GM23338 (cell line): ENCODE results near the gene TOMM6. TPM values are rescaled to one million over a fixed set of nuclear protein-coding genes. Genes with fewer than 3 reads are reported as not detected.

Experiments
- ATAC-seq: fragments of 200-7000 bp; cut with Tn5 transposase; 3 replicates; pipeline ENCODE4 v1.9.1; 2020
- DNase-seq: peaks from one replicate; pipeline ENCODE4 v3.0.0-alpha.2; 2015; ENCODE audit warnings: low spot score
- H2AFZ ChIP-seq: fragments of 200-600 bp; sonication (generic); 2 replicates; pipeline ENCODE4 v1.8.0; 2016; ENCODE audit warnings: antibody characterized with exemption, mild to moderate bottlenecking, moderate library complexity
- H3F3A ChIP-seq: fragments of 200-600 bp; sonication (generic); replicated peaks from 2 replicates; pipeline ENCODE4 v1.8.0; 2017; ENCODE audit warnings: antibody characterized with exemption, mixed run types, low read depth
- H3K27ac ChIP-seq: fragments of 200-600 bp; sonication (generic); 2 replicates; pipeline ENCODE4 v1.6.1; 2016; ENCODE audit warnings: low read depth
- H3K27me3 ChIP-seq: fragments of 200-600 bp; sonication (generic); 2 replicates; pipeline ENCODE4 v1.8.0; 2016; ENCODE audit warnings: mild to moderate bottlenecking, mixed run types, moderate library complexity; ENCODE audit not compliant: insufficient read depth
- H3K36me3 ChIP-seq: fragments of 200-600 bp; sonication (generic); 2 replicates; pipeline ENCODE4 v1.8.0; 2016; ENCODE audit warnings: mild to moderate bottlenecking; ENCODE audit not compliant: insufficient read depth
- H3K4me1 ChIP-seq: fragments of 200-600 bp; sonication (generic); 2 replicates; pipeline ENCODE4 v1.8.0; 2016; ENCODE audit warnings: mild to moderate bottlenecking, moderate library complexity; ENCODE audit not compliant: insufficient read depth
- H3K4me2 ChIP-seq: fragments of 200-600 bp; sonication (generic); 2 replicates; pipeline ENCODE4 v1.7.1; 2017; ENCODE audit warnings: mixed run types
- H3K4me3 ChIP-seq: fragments of 200-600 bp; sonication (generic); 2 replicates; pipeline ENCODE4 v1.6.1; 2016; ENCODE audit warnings: mixed run types
- H3K79me2 ChIP-seq: fragments of 200-600 bp; sonication (generic); replicated peaks from 2 replicates; pipeline ENCODE4 v1.8.0; 2017; ENCODE audit warnings: mild to moderate bottlenecking; ENCODE audit not compliant: insufficient read depth
- H3K9me2 ChIP-seq: fragments of 200-600 bp; sonication (generic); 2 replicates; pipeline ENCODE4 v1.8.0; 2017; ENCODE audit not compliant: insufficient read depth
- H4K20me1 ChIP-seq: fragments of 200-600 bp; sonication (generic); replicated peaks from 2 replicates; pipeline ENCODE4 v1.8.0; 2017; ENCODE audit warnings: mild to moderate bottlenecking; ENCODE audit not compliant: insufficient read depth
- H3K27ac Mint-ChIP-seq: 2 replicates; pipeline ENCODE4 v1.8.0; 2020; ENCODE audit warnings: inconsistent platforms, mild to moderate bottlenecking, moderate library complexity, mixed read lengths
- H3K27me3 Mint-ChIP-seq: 3 replicates; pipeline ENCODE4 v1.8.0; 2022; ENCODE audit warnings: low read depth, mild to moderate bottlenecking, moderate library complexity, mixed read lengths, inconsistent platforms; ENCODE audit not compliant: insufficient read depth, poor library complexity
- H3K36me3 Mint-ChIP-seq: 3 replicates; pipeline ENCODE4 v1.8.0; 2021; ENCODE audit warnings: low read depth, mild to moderate bottlenecking, inconsistent platforms, moderate library complexity, mixed read lengths
- H3K4me1 Mint-ChIP-seq: 3 replicates; pipeline ENCODE4 v1.8.0; 2020; ENCODE audit warnings: mild to moderate bottlenecking, inconsistent platforms, mixed read lengths
- H3K4me3 Mint-ChIP-seq: 3 replicates; pipeline ENCODE4 v1.8.0; 2021; ENCODE audit warnings: moderate library complexity, mild to moderate bottlenecking, inconsistent platforms, mixed read lengths
- H3K9me3 Mint-ChIP-seq: 3 replicates; pipeline ENCODE4 v1.8.0; 2020; ENCODE audit warnings: moderate library complexity, mild to moderate bottlenecking, inconsistent platforms, mixed read lengths
- EZH2 ChIP-seq: fragments of 200-600 bp; sonication (generic); IDR thresholded peaks from one replicate; pipeline ENCODE4 v1.8.0; 2017; ENCODE audit warnings: antibody characterized with exemption, mild to moderate bottlenecking, low read depth; ENCODE audit not compliant: unreplicated experiment
- POLR2AphosphoS5 ChIP-seq: IDR thresholded peaks from 2 replicates; pipeline ENCODE4 v1.6.1; 2016; ENCODE audit warnings: antibody characterized with exemption, low read depth
- STAT1 ChIP-seq: IDR thresholded peaks from one replicate; pipeline ENCODE4 v1.6.1; 2016; ENCODE audit warnings: antibody characterized with exemption; ENCODE audit not compliant: unreplicated experiment
- ZNF114 ChIP-seq: fragments of 250-450 bp; sonication (Bioruptor Pico); IDR thresholded peaks from 2 replicates; pipeline ENCODE4 v1.5.0; 2020; ENCODE audit warnings: mild to moderate bottlenecking, moderate library complexity
- ZNF331 ChIP-seq: fragments of 250-450 bp; sonication (Bioruptor Pico); IDR thresholded peaks from 2 replicates; pipeline ENCODE4 v1.5.0; 2020; ENCODE audit warnings: low read depth, mild to moderate bottlenecking, moderate library complexity
- polyA plus RNA-seq: library from polyadenylated mRNA; unstranded; fragments of >200 nt; fragmentation: Nextera tagmentation; extraction: Ambion mirVana; gene quantifications from 2 replicates; pipeline ENCODE4 v1.2.1, GENCODE V29; 2016
- total RNA-seq: library from RNA; depleted of rRNA; stranded (reverse); fragments of >200 nt; shearing (Covaris generic); gene quantifications from 2 replicates; pipeline ENCODE4 v1.2.3, GENCODE V29; 2014
- TF ChIP-seq, protein P1 (sequence below): fragments of 250-450 bp; sonication (Bioruptor Pico); IDR thresholded peaks from 2 replicates; pipeline ENCODE4 v1.5.0; 2020; ENCODE audit warnings: mild to moderate bottlenecking, moderate library complexity
- TF ChIP-seq, protein P2 (sequence below), 2 experiments: fragments of 200-600 bp in 1 of 2; sonication (generic) in 1 of 2; conservative IDR thresholded peaks; 2 replicates each; pipeline versions ENCODE4 v1.5.1 to v1.6.1; 2016 to 2017; ENCODE audit warnings: antibody characterized with exemption in 2 of 2, low read depth in 2 of 2, mild to moderate bottlenecking in 2 of 2, moderate library complexity in 1 of 2
- TF ChIP-seq, protein P3 (sequence below): IDR thresholded peaks from one replicate; pipeline ENCODE4 v1.6.1; 2018; ENCODE audit warnings: antibody characterized with exemption; ENCODE audit not compliant: unreplicated experiment

Gene TOMM6
- total and polyA plus RNA-seq, 2 experiments from 2014 or later, result 195 to 372 TPM

DNA sequence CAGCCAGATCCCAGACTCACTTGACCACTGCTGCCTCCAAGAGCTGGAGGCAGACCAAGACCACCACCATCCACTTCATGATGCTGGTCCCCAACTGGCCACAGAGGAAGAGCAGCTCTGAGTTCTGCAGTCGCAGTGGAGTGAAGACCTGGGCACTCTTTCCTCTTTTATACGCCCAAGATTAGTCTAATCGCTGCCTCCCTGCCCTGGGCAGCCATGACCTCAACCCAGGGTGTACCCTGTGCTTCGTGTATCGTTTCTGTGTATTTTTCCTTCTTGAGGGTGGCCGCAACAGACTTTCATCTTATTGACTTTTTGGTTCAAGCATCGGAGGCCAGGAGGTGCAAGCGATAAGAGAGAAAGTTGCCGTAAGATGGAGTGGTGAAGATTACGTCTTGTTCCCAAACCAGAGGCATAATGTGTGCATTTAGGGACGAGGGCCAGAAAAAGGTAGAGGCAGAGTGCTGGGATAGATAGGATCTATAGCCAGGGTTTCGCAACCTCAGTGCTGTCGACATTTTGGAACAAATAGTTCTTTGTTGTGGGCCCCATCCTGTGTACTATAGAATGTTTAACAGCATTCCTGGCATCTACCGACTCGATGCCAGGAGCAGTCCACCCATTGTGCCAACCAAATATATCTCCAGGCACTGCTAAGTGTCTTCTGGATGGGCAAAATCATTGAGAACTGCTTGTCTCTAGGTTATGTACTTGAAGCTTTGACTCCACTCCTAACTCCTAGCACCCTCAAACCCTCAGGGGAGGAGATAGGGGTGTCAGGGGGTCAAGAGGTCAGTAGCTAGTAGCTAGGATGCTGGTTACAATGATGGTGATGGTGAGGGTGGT lies 40.0 kb upstream of the TOMM6 start, which contains the start of gene PGC (continued):
- TF ChIP-seq, protein P1, sequence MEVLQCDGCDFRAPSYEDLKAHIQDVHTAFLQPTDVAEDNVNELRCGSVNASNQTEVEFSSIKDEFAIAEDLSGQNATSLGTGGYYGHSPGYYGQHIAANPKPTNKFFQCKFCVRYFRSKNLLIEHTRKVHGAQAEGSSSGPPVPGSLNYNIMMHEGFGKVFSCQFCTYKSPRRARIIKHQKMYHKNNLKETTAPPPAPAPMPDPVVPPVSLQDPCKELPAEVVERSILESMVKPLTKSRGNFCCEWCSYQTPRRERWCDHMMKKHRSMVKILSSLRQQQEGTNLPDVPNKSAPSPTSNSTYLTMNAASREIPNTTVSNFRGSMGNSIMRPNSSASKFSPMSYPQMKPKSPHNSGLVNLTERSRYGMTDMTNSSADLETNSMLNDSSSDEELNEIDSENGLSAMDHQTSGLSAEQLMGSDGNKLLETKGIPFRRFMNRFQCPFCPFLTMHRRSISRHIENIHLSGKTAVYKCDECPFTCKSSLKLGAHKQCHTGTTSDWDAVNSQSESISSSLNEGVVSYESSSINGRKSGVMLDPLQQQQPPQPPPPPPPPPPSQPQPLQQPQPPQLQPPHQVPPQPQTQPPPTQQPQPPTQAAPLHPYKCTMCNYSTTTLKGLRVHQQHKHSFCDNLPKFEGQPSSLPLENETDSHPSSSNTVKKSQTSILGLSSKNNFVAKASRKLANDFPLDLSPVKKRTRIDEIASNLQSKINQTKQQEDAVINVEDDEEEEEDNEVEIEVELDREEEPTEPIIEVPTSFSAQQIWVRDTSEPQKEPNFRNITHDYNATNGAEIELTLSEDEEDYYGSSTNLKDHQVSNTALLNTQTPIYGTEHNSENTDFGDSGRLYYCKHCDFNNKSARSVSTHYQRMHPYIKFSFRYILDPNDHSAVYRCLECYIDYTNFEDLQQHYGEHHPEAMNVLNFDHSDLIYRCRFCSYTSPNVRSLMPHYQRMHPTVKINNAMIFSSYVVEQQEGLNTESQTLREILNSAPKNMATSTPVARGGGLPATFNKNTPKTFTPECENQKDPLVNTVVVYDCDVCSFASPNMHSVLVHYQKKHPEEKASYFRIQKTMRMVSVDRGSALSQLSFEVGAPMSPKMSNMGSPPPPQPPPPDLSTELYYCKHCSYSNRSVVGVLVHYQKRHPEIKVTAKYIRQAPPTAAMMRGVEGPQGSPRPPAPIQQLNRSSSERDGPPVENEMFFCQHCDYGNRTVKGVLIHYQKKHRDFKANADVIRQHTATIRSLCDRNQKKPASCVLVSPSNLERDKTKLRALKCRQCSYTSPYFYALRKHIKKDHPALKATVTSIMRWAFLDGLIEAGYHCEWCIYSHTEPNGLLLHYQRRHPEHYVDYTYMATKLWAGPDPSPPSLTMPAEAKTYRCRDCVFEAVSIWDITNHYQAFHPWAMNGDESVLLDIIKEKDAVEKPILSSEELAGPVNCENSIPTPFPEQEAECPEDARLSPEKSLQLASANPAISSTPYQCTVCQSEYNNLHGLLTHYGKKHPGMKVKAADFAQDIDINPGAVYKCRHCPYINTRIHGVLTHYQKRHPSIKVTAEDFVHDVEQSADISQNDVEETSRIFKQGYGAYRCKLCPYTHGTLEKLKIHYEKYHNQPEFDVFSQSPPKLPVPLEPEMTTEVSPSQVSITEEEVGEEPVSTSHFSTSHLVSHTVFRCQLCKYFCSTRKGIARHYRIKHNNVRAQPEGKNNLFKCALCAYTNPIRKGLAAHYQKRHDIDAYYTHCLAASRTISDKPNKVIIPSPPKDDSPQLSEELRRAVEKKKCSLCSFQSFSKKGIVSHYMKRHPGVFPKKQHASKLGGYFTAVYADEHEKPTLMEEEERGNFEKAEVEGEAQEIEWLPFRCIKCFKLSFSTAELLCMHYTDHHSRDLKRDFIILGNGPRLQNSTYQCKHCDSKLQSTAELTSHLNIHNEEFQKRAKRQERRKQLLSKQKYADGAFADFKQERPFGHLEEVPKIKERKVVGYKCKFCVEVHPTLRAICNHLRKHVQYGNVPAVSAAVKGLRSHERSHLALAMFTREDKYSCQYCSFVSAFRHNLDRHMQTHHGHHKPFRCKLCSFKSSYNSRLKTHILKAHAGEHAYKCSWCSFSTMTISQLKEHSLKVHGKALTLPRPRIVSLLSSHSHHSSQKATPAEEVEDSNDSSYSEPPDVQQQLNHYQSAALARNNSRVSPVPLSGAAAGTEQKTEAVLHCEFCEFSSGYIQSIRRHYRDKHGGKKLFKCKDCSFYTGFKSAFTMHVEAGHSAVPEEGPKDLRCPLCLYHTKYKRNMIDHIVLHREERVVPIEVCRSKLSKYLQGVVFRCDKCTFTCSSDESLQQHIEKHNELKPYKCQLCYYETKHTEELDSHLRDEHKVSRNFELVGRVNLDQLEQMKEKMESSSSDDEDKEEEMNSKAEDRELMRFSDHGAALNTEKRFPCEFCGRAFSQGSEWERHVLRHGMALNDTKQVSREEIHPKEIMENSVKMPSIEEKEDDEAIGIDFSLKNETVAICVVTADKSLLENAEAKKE (CRISPR knock-in tag), result no peak
- TF ChIP-seq ZNF331 (no peak), STAT1 (no peak)
- TF ChIP-seq, protein P2, sequence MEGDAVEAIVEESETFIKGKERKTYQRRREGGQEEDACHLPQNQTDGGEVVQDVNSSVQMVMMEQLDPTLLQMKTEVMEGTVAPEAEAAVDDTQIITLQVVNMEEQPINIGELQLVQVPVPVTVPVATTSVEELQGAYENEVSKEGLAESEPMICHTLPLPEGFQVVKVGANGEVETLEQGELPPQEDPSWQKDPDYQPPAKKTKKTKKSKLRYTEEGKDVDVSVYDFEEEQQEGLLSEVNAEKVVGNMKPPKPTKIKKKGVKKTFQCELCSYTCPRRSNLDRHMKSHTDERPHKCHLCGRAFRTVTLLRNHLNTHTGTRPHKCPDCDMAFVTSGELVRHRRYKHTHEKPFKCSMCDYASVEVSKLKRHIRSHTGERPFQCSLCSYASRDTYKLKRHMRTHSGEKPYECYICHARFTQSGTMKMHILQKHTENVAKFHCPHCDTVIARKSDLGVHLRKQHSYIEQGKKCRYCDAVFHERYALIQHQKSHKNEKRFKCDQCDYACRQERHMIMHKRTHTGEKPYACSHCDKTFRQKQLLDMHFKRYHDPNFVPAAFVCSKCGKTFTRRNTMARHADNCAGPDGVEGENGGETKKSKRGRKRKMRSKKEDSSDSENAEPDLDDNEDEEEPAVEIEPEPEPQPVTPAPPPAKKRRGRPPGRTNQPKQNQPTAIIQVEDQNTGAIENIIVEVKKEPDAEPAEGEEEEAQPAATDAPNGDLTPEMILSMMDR (conservative IDR thresholded peaks at IDR 0.05; ENCODE audit: low read depth in 2 of 2), result no peak

DNA sequence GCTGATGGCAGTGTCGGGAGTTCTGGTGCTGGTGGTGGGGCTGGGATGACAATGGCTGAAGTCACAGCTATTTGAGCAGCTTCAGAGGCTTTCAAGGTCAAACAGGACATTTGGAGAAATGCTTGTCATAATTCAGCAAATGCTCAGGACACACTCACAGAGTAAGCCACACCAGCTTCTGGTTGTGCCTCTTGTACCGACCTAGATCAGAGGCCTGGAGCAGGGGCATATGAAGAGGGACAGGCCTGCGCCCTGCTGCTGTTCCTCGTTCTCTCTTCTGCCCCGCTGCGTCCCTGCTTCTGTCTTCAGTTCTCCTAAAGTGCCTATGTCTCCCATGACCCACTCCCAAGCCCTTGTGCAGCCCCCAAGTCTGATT lies 39.4 kb upstream of the TOMM6 start:
- Histone ChIP-seq H3K9me2 (no peaks in the 10 kb centered on the region), H3K79me2 (no peaks in the 10 kb centered on the region), H4K20me1 (no peaks in the 10 kb centered on the region), H3K4me1 (no peaks in the 10 kb centered on the region), H3K4me2 (no peak overlapping the region), H3K27me3 (no peaks in the 10 kb centered on the region), H2AFZ (no peak overlapping the region), H3K36me3 (no peaks in the 10 kb centered on the region), H3F3A (no peaks in the 10 kb centered on the region), H3K4me3 (no peak overlapping the region), H3K27ac (no peak overlapping the region)
- no peaks in the 10 kb centered on the region for H3K9me3 Mint-ChIP-seq
- no peaks in the 10 kb centered on the region for H3K36me3 Mint-ChIP-seq
- no peak overlapping the region for H3K27ac Mint-ChIP-seq
- H3K4me3 Mint-ChIP-seq, result no peak overlapping the region
- ATAC-seq (no peak), DNase-seq (no peak)
- H3K27me3 Mint-ChIP-seq, result peaks cover 7% of the 10 kb centered on the region
- no peaks in the 10 kb centered on the region for H3K4me1 Mint-ChIP-seq
- no peak for TF ChIP-seq ZNF114 (CRISPR knock-in tag)
- TF ChIP-seq EZH2, result no peak
- TF ChIP-seq, protein P2 (conservative IDR thresholded peaks at IDR 0.05; ENCODE audit: low read depth in 2 of 2), result no peak
- no peak for TF ChIP-seq POLR2AphosphoS5
- TF ChIP-seq, protein P3, sequence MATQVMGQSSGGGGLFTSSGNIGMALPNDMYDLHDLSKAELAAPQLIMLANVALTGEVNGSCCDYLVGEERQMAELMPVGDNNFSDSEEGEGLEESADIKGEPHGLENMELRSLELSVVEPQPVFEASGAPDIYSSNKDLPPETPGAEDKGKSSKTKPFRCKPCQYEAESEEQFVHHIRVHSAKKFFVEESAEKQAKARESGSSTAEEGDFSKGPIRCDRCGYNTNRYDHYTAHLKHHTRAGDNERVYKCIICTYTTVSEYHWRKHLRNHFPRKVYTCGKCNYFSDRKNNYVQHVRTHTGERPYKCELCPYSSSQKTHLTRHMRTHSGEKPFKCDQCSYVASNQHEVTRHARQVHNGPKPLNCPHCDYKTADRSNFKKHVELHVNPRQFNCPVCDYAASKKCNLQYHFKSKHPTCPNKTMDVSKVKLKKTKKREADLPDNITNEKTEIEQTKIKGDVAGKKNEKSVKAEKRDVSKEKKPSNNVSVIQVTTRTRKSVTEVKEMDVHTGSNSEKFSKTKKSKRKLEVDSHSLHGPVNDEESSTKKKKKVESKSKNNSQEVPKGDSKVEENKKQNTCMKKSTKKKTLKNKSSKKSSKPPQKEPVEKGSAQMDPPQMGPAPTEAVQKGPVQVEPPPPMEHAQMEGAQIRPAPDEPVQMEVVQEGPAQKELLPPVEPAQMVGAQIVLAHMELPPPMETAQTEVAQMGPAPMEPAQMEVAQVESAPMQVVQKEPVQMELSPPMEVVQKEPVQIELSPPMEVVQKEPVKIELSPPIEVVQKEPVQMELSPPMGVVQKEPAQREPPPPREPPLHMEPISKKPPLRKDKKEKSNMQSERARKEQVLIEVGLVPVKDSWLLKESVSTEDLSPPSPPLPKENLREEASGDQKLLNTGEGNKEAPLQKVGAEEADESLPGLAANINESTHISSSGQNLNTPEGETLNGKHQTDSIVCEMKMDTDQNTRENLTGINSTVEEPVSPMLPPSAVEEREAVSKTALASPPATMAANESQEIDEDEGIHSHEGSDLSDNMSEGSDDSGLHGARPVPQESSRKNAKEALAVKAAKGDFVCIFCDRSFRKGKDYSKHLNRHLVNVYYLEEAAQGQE, result no peak
- no peak for TF ChIP-seq ZNF331
